GM21737 (cell line): ENCODE measurements around the gene FBXW9.
"Not testable (repeated sequence)": the region's sequence is repeated elsewhere in the genome, so short reads cannot be mapped to it uniquely, and the experiment has no call there.

Experiments used
- ATAC-seq: cut with Tn5 transposase; IDR thresholded peaks from one replicate; pipeline ENCODE4 v1.9.1; 2021; ENCODE audit warnings: mild to moderate bottlenecking, moderate library complexity; ENCODE audit not compliant: unreplicated experiment

FBXW9 gene

GRCh38 chr19:12696366-12697335 lies at the start of gene FBXW9:
Gene FBXW9, minus strand, starts transcription at chr19:12696631. Its CDS starts 50 bp downstream, at chr19:12696581.
- peak; percentile 75 for ATAC-seq

- ATAC-seq: no peak
These were observed 48.9 kb upstream of the FBXW9 start for GRCh38 chr19:12745166-12745897.

GRCh38 chr19:12737835-12738351 lies 41.5 kb upstream of the FBXW9 start:
- no peak for ATAC-seq

- peak; percentile 67 for ATAC-seq
These were observed 40.8 kb upstream of the FBXW9 start, which contains the start of gene GET3 for GRCh38 chr19:12736995-12737834. Gene GET3, plus strand, starts transcription at chr19:12737497. Its CDS starts 9 bp downstream, at chr19:12737506.

GRCh38 chr19:12733369-12734214 lies 37.2 kb upstream of the FBXW9 start:
- no peak for ATAC-seq

GRCh38 chr19:12731337-12731736 lies 34.9 kb upstream of the FBXW9 start:
- no peak for ATAC-seq

- no peak for ATAC-seq
These were observed 33.6 kb upstream of the FBXW9 start for GRCh38 chr19:12730064-12730463.

GRCh38 chr19:12727745-12728433 lies 31.5 kb upstream of the FBXW9 start:
- ATAC-seq: no peak

GRCh38 chr19:12726988-12727316 lies 30.5 kb upstream of the FBXW9 start:
- ATAC-seq: no peak

- ATAC-seq: not testable (repeated sequence)
These were observed 29.2 kb upstream of the FBXW9 start for GRCh38 chr19:12725612-12726011.

- peak; percentile 37 for ATAC-seq
These were observed 27.4 kb upstream of the FBXW9 start, which contains the start of gene TNPO2 for GRCh38 chr19:12723641-12724426. Gene TNPO2, minus strand, starts transcription at chr19:12723932. Its CDS starts 2,955 bp downstream, at chr19:12720977.

- no peak for ATAC-seq
These were observed 26.9 kb upstream of the FBXW9 start for GRCh38 chr19:12723381-12723640.

- peak; percentile 67 for ATAC-seq
These were observed 26.3 kb upstream of the FBXW9 start for GRCh38 chr19:12722566-12723380.

- peak; percentile 3 for ATAC-seq
These were observed 25.5 kb upstream of the FBXW9 start for GRCh38 chr19:12721656-12722565.

GRCh38 chr19:12720851-12721655 lies 24.6 kb upstream of the FBXW9 start:
- ATAC-seq: no peak

- ATAC-seq: no peak
These were observed 23.9 kb upstream of the FBXW9 start for GRCh38 chr19:12720296-12720695.
